Esophagus squamous epithelium (tissue), 4 donors: ENCODE data around the gene POM121C.
"Not testable (repeated sequence)": the region's sequence is repeated elsewhere in the genome, so short reads cannot be mapped to it uniquely, and the experiment has no call there.

Experiments
- POLR2A ChIP-seq, 4 donors: fragments of 450-650 bp; IDR thresholded peaks; one replicate each; pipeline ENCODE4 v1.6.1; 2017; ENCODE audit warnings: antibody characterized with exemption in 4 of 4, mild to moderate bottlenecking in 4 of 4, moderate library complexity in 3 of 4
- TF ChIP-seq, protein P1 (sequence below), 6 experiments: fragments of 450-650 bp in 4 of 6; fragments of 200-600 bp in 2 of 6; sonication (generic) in 2 of 6; IDR thresholded peaks; one replicate each; pipeline ENCODE4 v1.5.1; 2016 to 2019; ENCODE audit warnings: antibody characterized with exemption in 6 of 6, mild to moderate bottlenecking in 4 of 6, moderate library complexity in 4 of 6

DNA sequence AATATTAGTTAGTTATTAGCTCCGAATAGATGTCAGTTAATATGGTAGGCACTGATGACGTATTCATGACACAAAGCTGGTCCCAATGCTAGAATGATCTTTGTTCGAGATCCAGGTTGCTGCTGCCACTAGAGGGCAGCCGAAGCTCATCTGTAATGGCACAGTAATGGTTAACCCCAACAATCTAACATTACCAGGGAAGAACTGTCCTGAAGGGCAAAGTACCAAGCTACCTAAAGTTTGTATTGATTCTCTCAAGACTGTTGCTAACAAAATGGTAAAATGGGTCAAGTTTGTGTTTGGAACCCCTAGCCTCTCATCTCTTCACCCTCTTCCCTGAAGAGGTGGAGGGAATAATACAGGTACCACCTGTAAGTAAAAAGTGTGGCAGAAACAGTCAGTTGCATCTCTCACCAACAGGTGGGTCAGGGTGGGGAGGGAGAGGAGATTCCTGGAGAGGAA lies 33.6 kb downstream of the POM121C start:
- TF ChIP-seq, protein P1, sequence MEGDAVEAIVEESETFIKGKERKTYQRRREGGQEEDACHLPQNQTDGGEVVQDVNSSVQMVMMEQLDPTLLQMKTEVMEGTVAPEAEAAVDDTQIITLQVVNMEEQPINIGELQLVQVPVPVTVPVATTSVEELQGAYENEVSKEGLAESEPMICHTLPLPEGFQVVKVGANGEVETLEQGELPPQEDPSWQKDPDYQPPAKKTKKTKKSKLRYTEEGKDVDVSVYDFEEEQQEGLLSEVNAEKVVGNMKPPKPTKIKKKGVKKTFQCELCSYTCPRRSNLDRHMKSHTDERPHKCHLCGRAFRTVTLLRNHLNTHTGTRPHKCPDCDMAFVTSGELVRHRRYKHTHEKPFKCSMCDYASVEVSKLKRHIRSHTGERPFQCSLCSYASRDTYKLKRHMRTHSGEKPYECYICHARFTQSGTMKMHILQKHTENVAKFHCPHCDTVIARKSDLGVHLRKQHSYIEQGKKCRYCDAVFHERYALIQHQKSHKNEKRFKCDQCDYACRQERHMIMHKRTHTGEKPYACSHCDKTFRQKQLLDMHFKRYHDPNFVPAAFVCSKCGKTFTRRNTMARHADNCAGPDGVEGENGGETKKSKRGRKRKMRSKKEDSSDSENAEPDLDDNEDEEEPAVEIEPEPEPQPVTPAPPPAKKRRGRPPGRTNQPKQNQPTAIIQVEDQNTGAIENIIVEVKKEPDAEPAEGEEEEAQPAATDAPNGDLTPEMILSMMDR (IDR thresholded peaks at IDR 0.05) = peak in 1 of 6 experiments; percentile 44
- not testable (repeated sequence) for TF ChIP-seq POLR2A (IDR thresholded peaks at IDR 0.05)
